GM18873 (cell line): ENCODE measurements around the gene ANKRD66.

Experiments
- ATAC-seq: cut with Tn5 transposase; IDR thresholded peaks from one replicate; pipeline ENCODE4 v1.9.1; 2021; ENCODE audit warnings: mild to moderate bottlenecking, moderate library complexity, moderate number of reproducible peaks; ENCODE audit not compliant: unreplicated experiment, low FRiP score

Gene ANKRD66

DNA sequence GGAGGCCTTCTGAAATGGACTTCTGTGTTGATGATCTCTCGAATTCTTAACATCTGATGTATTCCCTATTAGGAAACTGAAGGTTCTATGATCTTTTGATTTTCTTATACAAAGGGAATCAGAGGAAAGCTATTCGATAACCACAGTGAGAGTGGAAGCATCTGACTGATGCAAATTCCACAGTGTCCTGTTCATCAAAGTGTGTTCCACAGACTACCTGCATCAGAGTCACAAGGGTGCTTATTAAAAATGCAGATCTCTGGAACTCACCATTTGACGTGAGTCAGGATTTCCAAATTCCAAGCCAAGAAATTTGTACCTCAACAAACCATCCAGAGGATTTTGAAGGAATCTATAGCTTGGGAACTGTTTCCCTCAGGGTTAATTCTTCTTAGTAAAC lies 42.1 kb downstream of the ANKRD66 start:
- no peak for ATAC-seq

DNA sequence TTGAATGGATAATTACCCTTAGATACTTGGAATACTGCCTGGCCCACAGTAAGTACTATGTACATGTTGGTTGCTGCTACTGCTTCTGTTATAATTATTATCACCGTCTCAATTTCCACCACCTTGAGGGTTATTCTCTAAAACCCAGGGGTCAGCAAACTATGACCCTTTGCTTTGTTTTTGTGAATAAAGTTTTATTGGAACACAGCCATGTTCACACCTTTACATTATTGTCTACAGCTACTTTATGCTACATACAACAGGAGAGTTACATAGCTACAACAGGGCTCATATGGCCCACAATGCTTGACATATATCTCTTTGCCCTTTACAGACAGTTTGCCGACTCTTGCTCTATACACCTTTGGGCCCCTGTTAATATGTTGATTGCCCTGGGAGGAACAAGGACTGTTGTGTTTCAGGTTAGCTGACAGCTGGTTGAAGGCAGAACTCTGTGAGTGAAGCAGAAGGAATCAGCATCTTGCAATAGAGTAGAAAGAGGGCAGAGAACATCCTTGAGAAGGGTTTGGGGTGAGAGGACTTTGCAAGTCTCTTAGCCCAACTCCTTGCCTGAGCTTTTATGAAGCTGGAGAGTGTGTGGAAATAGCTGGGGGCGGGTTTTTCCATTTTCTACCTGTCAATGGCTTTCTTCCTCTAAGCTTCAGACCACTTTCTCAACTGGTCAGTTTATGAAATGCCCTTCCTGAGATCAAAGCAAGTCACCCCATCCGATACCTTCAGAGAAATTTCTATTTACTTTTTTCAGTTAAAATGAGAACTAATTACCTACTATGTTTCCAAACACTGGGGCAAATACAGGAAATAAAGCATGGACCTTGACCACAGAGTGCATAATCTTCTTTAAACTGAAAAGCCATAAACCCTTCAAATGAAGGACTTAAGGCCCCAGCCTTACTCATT lies 43.0 kb downstream of the ANKRD66 start:
- no peak for ATAC-seq

- ATAC-seq, result no peak
Observed at GRCh38 chr6:46790355-46790874, 43.7 kb downstream of the ANKRD66 start.

GRCh38 chr6:46792635-46793034 lies 45.9 kb downstream of the ANKRD66 start:
- ATAC-seq, result no peak

DNA sequence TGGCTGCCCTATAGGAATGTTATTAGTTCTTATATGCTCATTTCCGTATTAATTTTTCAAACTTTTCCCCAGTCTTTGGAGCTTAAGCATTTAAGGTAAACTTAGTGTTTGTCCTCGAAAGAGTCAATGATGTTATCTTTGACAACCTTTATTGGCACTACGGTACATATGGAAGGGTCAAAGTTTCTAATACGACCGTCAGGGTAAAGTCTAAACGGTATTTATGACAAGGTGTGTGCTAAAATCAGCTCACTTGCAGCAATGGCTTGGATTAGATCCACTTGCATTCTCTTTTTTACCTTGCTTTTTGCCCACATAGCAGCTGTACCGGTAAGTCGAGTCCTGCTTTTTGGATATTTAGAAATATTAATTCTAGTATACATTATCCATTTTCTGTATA lies 46.4 kb downstream of the ANKRD66 start, which contains the start of gene MEP1A:
MEP1A (plus strand) TSS at position 252 of the 400 bp plus-strand sequence; CDS start at position 262, 10 bp downstream.
- no peak for ATAC-seq

GRCh38 chr6:46794068-46794467 lies 47.3 kb downstream of the ANKRD66 start:
- no peak for ATAC-seq

- no peak for ATAC-seq
Observed at GRCh38 chr6:46795816-46796215, 49.1 kb downstream of the ANKRD66 start.

GRCh38 chr6:46796848-46797580 lies 50.3 kb downstream of the ANKRD66 start:
- no peak for ATAC-seq

DNA sequence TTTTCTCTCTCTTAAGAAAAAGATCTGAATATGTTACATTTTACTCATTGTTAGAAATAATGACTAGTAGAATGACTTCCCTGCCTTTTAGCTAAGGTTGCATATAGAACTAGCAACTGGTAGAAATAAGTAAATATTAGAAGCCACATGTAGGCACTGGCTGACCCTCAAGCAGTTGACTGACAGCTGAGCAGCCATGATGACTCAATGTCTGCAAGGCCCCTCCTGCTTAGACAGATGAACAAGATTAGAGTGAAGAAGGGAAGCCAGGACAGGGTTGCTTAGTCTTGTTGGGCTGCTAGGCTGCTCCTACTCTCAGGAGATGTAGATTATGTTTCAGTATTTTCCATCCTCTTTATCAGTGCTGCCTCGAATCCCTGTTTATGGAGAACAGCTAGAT lies 52.9 kb downstream of the ANKRD66 start:
- ATAC-seq, result no peak

- no peak for ATAC-seq
Observed at GRCh38 chr6:46808806-46809205, 62.1 kb downstream of the ANKRD66 start.
